OCI-LY7 (cell line): Measurements from ENCODE around the gene PRIMPOL. TPM values are rescaled to one million over a fixed set of nuclear protein-coding genes. Genes with fewer than 3 reads are reported as not detected.
"Not testable (repeated sequence)": the region's sequence is repeated elsewhere in the genome, so short reads cannot be mapped to it uniquely, and the experiment has no call there.

Experiments used
- BruUV-seq: library from RNA; stranded (reverse); fragments of 400-500 nt; replicated peaks from 2 replicates; lab custom pipeline; 2021; lab: Mats Ljungman, UMichigan
- CTCF ChIA-PET: fragments of 300-600 bp; sonication (Branson Sonifier 250); formaldehyde crosslinking; loops from one replicate; lab custom pipeline; 2022; ENCODE audit warnings: antibody characterized with exemption; ENCODE audit not compliant: unreplicated experiment; lab: Charles Lee
- POLR2A ChIA-PET: fragments of 300-600 bp; sonication (Branson Sonifier 250); formaldehyde crosslinking; loops from one replicate; lab custom pipeline; 2022; ENCODE audit warnings: antibody characterized with exemption; lab: Charles Lee
- DNase-seq: peaks from one replicate; pipeline ENCODE4 v3.0.0-alpha.2; 2015; ENCODE audit warnings: low spot score
- H2AFZ ChIP-seq: fragments of 200-600 bp; sonication (generic), shearing (Covaris generic); 2 replicates; pipeline ENCODE4 v1.6.1; 2014; ENCODE audit warnings: mild to moderate bottlenecking, antibody characterized with exemption, low read length, moderate library complexity
- H3K27ac ChIP-seq: fragments of 200-600 bp; sonication (generic); 2 replicates; pipeline ENCODE4 v1.5.1; 2014; ENCODE audit warnings: mixed run types, low read depth, mild to moderate bottlenecking, moderate library complexity, low read length, inconsistent platforms; ENCODE audit not compliant: poor library complexity, severe bottlenecking
- H3K36me3 ChIP-seq: fragments of 200-600 bp; sonication (generic); 2 replicates; pipeline ENCODE4 v1.6.1; 2014; ENCODE audit warnings: mild to moderate bottlenecking, antibody characterized with exemption, low read length, moderate library complexity, mixed read lengths; ENCODE audit not compliant: insufficient read depth
- H3K4me1 ChIP-seq: fragments of 200-600 bp; sonication (generic); 2 replicates; pipeline ENCODE4 v1.5.1; 2014; ENCODE audit warnings: mild to moderate bottlenecking, low read length; ENCODE audit not compliant: insufficient read depth, poor library complexity, severe bottlenecking
- H3K4me2 ChIP-seq: fragments of 200-600 bp; sonication (generic); 2 replicates; pipeline ENCODE4 v1.6.1; 2014; ENCODE audit warnings: mild to moderate bottlenecking, low read length
- H3K4me3 ChIP-seq: fragments of 200-600 bp; sonication (generic); 2 replicates; pipeline ENCODE4 v1.5.1; 2014; ENCODE audit warnings: mild to moderate bottlenecking, low read depth, low read length; ENCODE audit not compliant: poor library complexity, severe bottlenecking
- H3K79me2 ChIP-seq: fragments of 200-600 bp; sonication (generic); 2 replicates; pipeline ENCODE4 v1.6.1; 2016; ENCODE audit warnings: low read depth, mild to moderate bottlenecking, low read length, moderate library complexity, mixed read lengths; ENCODE audit not compliant: insufficient read depth
- H3K9me2 ChIP-seq: fragments of 200-600 bp; sonication (generic); 2 replicates; pipeline ENCODE4 v1.6.1; 2016; ENCODE audit warnings: mild to moderate bottlenecking, low read length, mixed read lengths; ENCODE audit not compliant: insufficient read depth
- H3K9me3 ChIP-seq: fragments of 200-600 bp; sonication (generic); 2 replicates; pipeline ENCODE4 v1.6.1; 2014; ENCODE audit warnings: mild to moderate bottlenecking, mixed run types, low read length, mixed read lengths
- H4K20me1 ChIP-seq: fragments of 200-600 bp; sonication (generic); 2 replicates; pipeline ENCODE4 v1.6.1; 2014; ENCODE audit warnings: mild to moderate bottlenecking, antibody characterized with exemption, low read length, moderate library complexity, mixed read lengths; ENCODE audit not compliant: insufficient read depth
- CTCF ChIP-seq: fragments of 200-600 bp; sonication (generic); conservative IDR thresholded peaks from 2 replicates; pipeline ENCODE4 v1.5.1; 2014; ENCODE audit warnings: mild to moderate bottlenecking, antibody characterized with exemption, low read length, moderate library complexity, mixed read lengths
- EZH2phosphoT487 ChIP-seq: fragments of 200-600 bp; sonication (generic); IDR thresholded peaks from 2 replicates; pipeline ENCODE4 v1.6.1; 2018; ENCODE audit warnings: low read depth, borderline replicate concordance, mild to moderate bottlenecking, mixed run types, antibody characterized with exemption, low read length, moderate library complexity, mixed read lengths
- intact Hi-C: fragments of 100-400 bp; cut with micrococcal nuclease; formaldehyde crosslinking; loops from one replicate; pipeline ENCODE4 v1.10.0; 2022; ENCODE audit not compliant: unreplicated experiment
- total RNA-seq, 2 experiments: library from RNA; depleted of rRNA in 1 of 2; stranded (reverse); fragments of >200 nt in 1 of 2; shearing (Covaris generic) in 1 of 2; gene quantifications; 2 replicates each; pipeline ENCODE4 v1.2.3, GENCODE V29; 2014 to 2022

Gene PRIMPOL
- total RNA-seq, 2 experiments from 2014 or later = 8.8 to 23.4 TPM

GRCh38 chr4:184740980-184741391, 91.4 kb downstream of the PRIMPOL start:
- BruUV-seq = no TSS peak
- H3K4me1 ChIP-seq = peaks cover 8% of the 10 kb centered on the region

GRCh38 chr4:184741651-184742050, 92.1 kb downstream of the PRIMPOL start:
- H3K4me1 ChIP-seq = peaks cover 15% of the 10 kb centered on the region
- H3K27ac ChIP-seq, H3K4me3 ChIP-seq, H3K36me3 ChIP-seq, H2AFZ ChIP-seq, H3K9me2 ChIP-seq, H3K79me2 ChIP-seq, H3K9me3 ChIP-seq, DNase-seq, intact Hi-C loops, H4K20me1 ChIP-seq, BruUV-seq, H3K4me2 ChIP-seq: not testable (repeated sequence)
- ChIA-PET CTCF (interaction anchor here (1.5 kb wide), 1 partner anchor 10 kb away, joined by 3 read pairs; no protein-coding TSS in a partner anchor), POLR2A (interaction anchor here (0.8 to 1.1 kb wide), 4 partner anchors 17 to 388 kb away, joined by 3 read pairs; partner anchors contain the start of genes CASP3 and PRIMPOL)

More at GRCh38 chr4:184740980-184741391, 91.4 kb downstream of the PRIMPOL start:
- no peak for DNase-seq
- Histone ChIP-seq H2AFZ (no peak overlapping the region), H3K4me2 (no peak overlapping the region), H3K79me2 (no peaks in the 10 kb centered on the region), H3K36me3 (no peaks in the 10 kb centered on the region), H3K9me2 (no peaks in the 10 kb centered on the region), H3K27ac (no peak overlapping the region), H3K9me3 (no peaks in the 10 kb centered on the region), H3K4me3 (no peak overlapping the region), H4K20me1 (no peaks in the 10 kb centered on the region)
- ChIA-PET POLR2A (interaction anchor here (1.0 to 1.1 kb wide), 2 partner anchors 80 to 91 kb away, joined by 3 read pairs; partner anchors contain the start of genes CASP3 and PRIMPOL), CTCF (interaction anchor here (1.5 kb wide), 1 partner anchor 9 kb away, joined by 3 read pairs; no protein-coding TSS in a partner anchor)
- intact Hi-C loops = no loop called here
- 0 out of 2 replicates have a peak, but pooled peaks have one; percentile 17 for TF ChIP-seq CTCF
- no peak for TF ChIP-seq EZH2phosphoT487

GRCh38 chr4:184743650-184744049, 94.1 kb downstream of the PRIMPOL start:
- no TSS peak for BruUV-seq
- peaks cover 15% of the 10 kb centered on the region for H3K4me1 ChIP-seq
- ChIA-PET POLR2A (no interaction called here), CTCF (interaction anchor here (0.8 kb wide), 1 partner anchor 478 kb away, joined by 3 read pairs; no protein-coding TSS in a partner anchor)
- H3K79me2 ChIP-seq = no peaks in the 10 kb centered on the region
- no peak overlapping the region for H3K27ac ChIP-seq
- no peaks in the 10 kb centered on the region for H3K9me3 ChIP-seq
- H3K36me3 ChIP-seq = no peaks in the 10 kb centered on the region
- TF ChIP-seq EZH2phosphoT487 (no peak), CTCF (no peak)
- intact Hi-C loops = loop anchor here (2.0 kb wide), 2 partner anchors 73 to 353 kb away; no protein-coding TSS in a partner anchor
- H3K4me3 ChIP-seq = no peak overlapping the region
- no peaks in the 10 kb centered on the region for H3K9me2 ChIP-seq
- H4K20me1 ChIP-seq = no peaks in the 10 kb centered on the region
- H3K4me2 ChIP-seq = no peak overlapping the region
- no peak for DNase-seq
- H2AFZ ChIP-seq = no peak overlapping the region
